Panc1 (cell line): ENCODE measurements around the gene TIMELESS.

Experiments used
- CTCF ChIP-seq: fragments of 450-650 bp; IDR thresholded peaks from 2 replicates; pipeline ENCODE4 v1.5.1; 2017; ENCODE audit warnings: mild to moderate bottlenecking
- SIN3A ChIP-seq: IDR thresholded peaks from 2 replicates; pipeline ENCODE4 v1.6.1; 2012; ENCODE audit warnings: low read depth, mild to moderate bottlenecking, low read length, moderate library complexity, borderline replicate concordance; ENCODE audit not compliant: insufficient read depth
- TCF7L2 ChIP-seq: IDR thresholded peaks from 2 replicates; pipeline ENCODE4 v1.6.1; 2011; ENCODE audit warnings: mild to moderate bottlenecking, low read depth, low read length, inconsistent platforms

GRCh38 chr12:56411781-56412639 lies 37.2 kb downstream of the TIMELESS start:
- no peak for TF ChIP-seq CTCF
- TF ChIP-seq TCF7L2, result no peak
- no peak for TF ChIP-seq SIN3A
